ENCODE measurements around the gene DPP10.

DNA sequence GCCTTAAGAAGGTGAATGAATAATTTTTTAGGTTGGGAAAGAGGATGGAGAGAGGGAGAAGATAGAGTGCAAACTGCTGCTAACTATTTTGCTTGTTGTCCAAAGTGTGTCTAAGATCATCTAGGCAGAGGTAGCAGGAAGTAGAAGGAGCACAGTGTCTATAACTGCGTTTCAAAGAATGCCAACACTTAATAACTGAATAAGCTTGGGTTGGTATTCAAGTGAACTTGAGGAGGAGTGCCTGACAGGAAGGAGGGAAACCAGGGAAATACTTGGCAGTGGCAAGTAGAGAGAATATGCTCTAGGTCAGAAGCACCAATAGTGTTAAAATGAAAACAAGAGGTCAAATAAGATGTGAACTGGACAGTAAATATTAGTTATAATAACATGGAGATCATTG is 155.9 kb downstream of the DPP10 start:
- TF ChIP-seq, protein P1, sequence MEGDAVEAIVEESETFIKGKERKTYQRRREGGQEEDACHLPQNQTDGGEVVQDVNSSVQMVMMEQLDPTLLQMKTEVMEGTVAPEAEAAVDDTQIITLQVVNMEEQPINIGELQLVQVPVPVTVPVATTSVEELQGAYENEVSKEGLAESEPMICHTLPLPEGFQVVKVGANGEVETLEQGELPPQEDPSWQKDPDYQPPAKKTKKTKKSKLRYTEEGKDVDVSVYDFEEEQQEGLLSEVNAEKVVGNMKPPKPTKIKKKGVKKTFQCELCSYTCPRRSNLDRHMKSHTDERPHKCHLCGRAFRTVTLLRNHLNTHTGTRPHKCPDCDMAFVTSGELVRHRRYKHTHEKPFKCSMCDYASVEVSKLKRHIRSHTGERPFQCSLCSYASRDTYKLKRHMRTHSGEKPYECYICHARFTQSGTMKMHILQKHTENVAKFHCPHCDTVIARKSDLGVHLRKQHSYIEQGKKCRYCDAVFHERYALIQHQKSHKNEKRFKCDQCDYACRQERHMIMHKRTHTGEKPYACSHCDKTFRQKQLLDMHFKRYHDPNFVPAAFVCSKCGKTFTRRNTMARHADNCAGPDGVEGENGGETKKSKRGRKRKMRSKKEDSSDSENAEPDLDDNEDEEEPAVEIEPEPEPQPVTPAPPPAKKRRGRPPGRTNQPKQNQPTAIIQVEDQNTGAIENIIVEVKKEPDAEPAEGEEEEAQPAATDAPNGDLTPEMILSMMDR (IDR thresholded peaks at IDR 0.05 in 8 of 11, conservative IDR thresholded peaks at IDR 0.05 in 3 of 11) = no peak
- no peak for TF ChIP-seq POLR2A (IDR thresholded peaks at IDR 0.05)
